Measurements from ENCODE around the gene NDUFB7.

NDUFB7 gene

DNA sequence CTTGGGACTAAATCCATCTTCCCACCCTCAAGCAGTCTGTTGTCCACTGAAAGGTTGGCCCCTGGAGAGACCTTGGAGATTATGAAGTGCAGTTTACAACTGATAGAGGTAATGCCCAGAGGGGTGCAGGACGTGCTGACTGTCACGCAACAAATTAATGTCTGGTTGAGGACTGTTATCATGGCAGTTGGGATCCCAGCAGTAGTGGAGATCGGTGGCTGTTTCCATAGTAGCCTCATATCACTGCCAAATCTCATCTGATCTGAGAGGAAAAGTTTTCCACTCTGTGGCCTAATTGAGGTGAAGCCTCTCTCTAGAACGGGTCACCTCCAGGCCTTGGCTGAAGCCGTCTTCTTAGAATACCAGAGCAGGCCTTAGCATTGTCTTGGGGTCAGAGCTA lies 38.4 kb downstream of the NDUFB7 start:
- no peaks in the 10 kb centered on the region for H3K9me3 Mint-ChIP-seq
- no peak overlapping the region for H3K4me3 Mint-ChIP-seq
- peaks cover 0 to 1% of the 10 kb centered on the region in 2 donors for H3K36me3 Mint-ChIP-seq
- no peaks in the 10 kb centered on the region for H3K27me3 Mint-ChIP-seq
- ATAC-seq (replicated peaks) (no peak), DNase-seq (no peak)
- peaks cover 10 to 33% of the 10 kb centered on the region in 2 donors for H3K4me1 Mint-ChIP-seq
- H3K27ac Mint-ChIP-seq, result no peak overlapping the region

DNA sequence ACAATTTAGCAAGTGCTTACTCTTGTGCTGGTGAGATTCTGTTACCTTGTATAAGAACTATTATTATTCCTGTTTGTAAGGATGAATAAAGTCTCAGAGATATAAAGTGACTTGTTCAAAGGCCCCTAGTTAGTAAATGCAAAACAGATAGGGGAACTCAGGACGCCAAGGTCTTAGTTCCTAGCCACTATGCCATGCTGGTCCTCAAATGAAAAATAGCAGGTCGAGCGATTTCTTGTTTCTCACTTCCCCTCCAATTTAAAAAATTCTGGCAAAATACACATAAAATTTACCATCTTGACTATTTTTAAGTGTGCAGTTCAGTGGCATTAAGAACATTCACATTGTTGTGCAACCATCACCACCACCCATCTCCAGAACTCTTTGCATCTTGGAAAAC lies 41.4 kb downstream of the NDUFB7 start:
- no peaks in the 10 kb centered on the region for H3K9me3 Mint-ChIP-seq
- peak overlapping the region; percentile 9 to 52 for H3K4me3 Mint-ChIP-seq
- peaks cover 6 to 27% of the 10 kb centered on the region in 2 donors for H3K4me1 Mint-ChIP-seq
- no peak overlapping the region for H3K27ac Mint-ChIP-seq
- H3K36me3 Mint-ChIP-seq, result peaks cover 0 to 1% of the 10 kb centered on the region in 2 donors
- H3K27me3 Mint-ChIP-seq, result no peaks in the 10 kb centered on the region
- no peak for ATAC-seq (replicated peaks)
- no peak for DNase-seq

DNA sequence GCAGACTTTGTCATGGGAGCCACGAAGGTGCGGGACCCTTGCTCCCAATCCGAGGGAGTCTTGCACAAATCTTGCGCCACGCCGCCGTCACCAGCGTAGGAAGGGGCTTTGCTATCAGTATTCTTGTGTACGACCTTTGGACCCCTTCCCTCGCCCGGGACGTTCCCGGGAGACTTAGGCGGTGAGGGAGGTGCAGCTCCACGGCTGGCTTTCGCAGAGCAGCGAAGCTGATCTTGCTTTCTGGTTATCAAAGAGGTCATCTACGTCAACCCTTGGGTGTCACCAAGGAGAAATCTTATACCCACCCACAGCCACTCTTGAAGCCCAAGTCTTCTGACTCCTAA lies 41.9 kb downstream of the NDUFB7 start:
- DNase-seq (no peak), ATAC-seq (replicated peaks) (peak in 1 of 2 donors; percentile 11)
- H3K36me3 Mint-ChIP-seq, result peaks cover 0 to 1% of the 10 kb centered on the region in 2 donors
- no peaks in the 10 kb centered on the region for H3K27me3 Mint-ChIP-seq
- no peaks in the 10 kb centered on the region for H3K9me3 Mint-ChIP-seq
- peak overlapping the region; percentile 95 to 100 for H3K4me3 Mint-ChIP-seq
- peak overlapping the region; percentile 99 for H3K27ac Mint-ChIP-seq
- H3K4me1 Mint-ChIP-seq, result peaks cover 6 to 27% of the 10 kb centered on the region in 2 donors

DNA sequence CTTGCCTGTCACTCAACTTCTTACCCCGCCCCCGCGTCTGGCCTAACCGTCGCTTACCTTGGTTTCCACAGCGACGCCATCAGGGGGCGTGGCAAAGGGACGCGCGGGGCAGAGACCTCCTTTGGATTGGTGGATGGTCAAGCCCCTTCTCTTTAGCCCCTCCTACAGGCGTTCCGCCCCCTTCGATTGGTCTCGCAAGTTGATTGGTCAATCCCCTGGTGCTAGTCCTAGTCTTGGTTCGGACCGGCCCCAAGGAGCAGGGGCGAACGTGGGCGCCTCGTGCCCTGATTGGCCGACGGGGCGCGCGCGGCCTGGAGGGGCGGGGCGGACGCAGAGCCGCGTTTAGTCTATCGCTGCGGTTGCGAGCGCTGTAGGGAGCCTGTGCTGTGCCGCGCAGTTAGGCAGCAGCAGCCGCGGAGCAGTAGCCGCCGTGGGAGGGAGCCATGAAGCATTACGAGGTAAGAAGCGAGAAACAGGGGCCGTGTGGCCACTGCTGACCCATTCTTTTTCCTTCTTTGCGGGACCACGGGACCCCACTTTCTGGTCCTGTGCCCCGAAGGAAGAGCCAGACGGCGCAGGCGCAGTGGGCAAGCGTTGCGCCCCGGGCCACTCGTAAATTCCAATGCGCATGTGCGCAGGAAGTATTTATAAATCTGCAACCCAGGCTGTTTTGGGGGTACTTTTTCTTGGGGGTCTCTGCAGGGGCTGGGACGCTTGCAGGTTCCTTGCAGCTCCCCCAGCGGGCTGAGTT lies 42.4 kb downstream of the NDUFB7 start, which contains the start of gene TECR:
TSS of gene TECR (plus strand) at position 341 of the 751 bp plus-strand sequence. CDS start at position 444, 103 bp downstream.
- peak; percentile 95 to 97 for ATAC-seq (replicated peaks)
- Mint-ChIP-seq H3K4me1 (peaks cover 6 to 27% of the 10 kb centered on the region in 2 donors), H3K27ac (peak within 1 kb of the TSS; percentile 99), H3K27me3 (no peaks in the 10 kb centered on the region), H3K36me3 (peaks cover 0 to 1% of the 10 kb centered on the region in 2 donors), H3K9me3 (no peaks in the 10 kb centered on the region), H3K4me3 (peak within 1 kb of the TSS; percentile 95 to 100)
- peak; percentile 100 for DNase-seq

DNA sequence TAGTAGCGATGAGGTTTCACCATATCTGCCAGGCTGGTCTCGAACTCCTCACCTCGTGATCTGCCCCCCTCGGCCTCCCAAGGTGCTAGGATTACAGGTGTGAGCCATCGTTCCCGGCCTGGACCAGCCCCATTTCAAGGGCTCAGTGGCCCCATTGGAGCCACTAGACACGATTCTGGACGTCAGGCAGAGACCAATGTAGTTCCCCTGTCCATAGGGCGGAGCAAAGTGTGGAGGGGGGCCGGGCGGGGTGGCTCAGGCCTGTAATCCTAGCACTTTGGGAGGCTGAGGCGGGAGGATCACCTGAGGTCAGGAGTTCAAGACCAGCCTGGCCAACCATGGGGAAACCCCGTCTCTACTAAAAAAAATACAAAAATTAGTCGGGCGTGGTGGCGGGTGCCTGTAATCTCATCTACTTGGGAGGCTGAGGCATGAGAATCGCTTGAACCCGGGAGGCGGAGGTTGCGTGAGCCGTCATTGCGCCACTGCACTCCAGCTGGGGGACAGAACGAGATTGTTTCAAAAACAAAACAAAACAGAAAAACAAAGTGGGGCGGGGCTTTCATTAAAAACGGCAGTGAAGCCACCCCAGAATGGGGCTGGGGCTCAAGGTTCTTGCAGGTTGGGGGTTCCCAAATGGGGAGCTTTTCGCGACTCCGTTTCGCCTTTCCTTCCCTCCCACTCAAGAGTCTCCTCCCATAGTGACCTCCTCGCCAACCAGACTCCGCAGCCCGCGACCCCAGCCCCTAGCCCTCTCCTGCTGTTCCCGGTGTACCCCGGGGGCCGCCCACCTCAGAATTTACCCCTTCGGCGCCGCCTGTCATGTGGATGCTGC lies 43.2 kb downstream of the NDUFB7 start:
- no peaks in the 10 kb centered on the region for H3K27me3 Mint-ChIP-seq
- H3K4me3 Mint-ChIP-seq, result peak overlapping the region; percentile 95 to 100
- DNase-seq, result no peak
- H3K4me1 Mint-ChIP-seq, result peaks cover 6 to 27% of the 10 kb centered on the region in 2 donors
- peak overlapping the region; percentile 99 for H3K27ac Mint-ChIP-seq
- H3K9me3 Mint-ChIP-seq, result no peaks in the 10 kb centered on the region
- no peak for ATAC-seq (replicated peaks)
- H3K36me3 Mint-ChIP-seq, result peaks cover 0 to 1% of the 10 kb centered on the region in 2 donors

DNA sequence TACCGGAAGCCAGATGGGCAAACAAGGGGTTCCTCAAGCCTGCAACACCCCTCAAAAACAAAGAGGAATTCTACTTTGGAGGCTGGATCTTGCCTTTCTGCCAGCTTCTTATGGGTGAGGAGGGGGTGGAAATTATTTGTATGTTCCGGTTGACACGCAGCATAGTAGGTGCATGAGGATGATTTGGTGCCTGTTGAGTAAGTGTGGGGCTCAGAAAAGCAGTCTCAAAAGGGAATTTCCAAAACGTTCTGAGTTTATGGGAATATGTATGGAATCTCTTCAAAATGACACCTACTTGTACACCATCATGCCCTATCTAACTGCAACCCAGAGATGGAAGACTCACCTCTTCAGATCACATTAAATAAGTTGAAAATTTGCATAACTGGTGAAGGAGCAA lies 45.4 kb downstream of the NDUFB7 start:
- ATAC-seq (replicated peaks) (no peak), DNase-seq (no peak)
- Mint-ChIP-seq H3K4me3 (no peak overlapping the region), H3K36me3 (peaks cover 0 to 1% of the 10 kb centered on the region in 2 donors), H3K9me3 (no peaks in the 10 kb centered on the region), H3K27ac (peak overlapping the region; percentile 17), H3K4me1 (peaks cover 16 to 33% of the 10 kb centered on the region in 2 donors), H3K27me3 (no peaks in the 10 kb centered on the region)

DNA sequence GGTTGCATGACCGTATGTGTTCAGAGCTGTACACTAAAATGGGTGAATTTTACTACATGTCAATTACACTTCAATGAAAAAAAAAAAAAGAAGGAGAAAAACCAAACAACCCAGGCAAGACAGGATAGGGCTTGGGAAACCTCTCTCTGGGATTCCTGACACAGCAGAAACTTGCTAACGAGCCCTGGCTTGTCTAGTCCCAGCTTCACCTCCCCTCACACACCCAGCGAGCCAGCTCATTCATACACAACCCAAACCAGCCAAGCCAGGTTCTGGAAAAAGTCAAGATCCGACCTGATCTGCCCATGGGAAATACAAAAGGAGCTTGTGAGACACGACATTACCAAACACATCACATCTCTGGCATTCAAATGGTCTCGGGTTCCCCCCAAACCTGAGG lies 46.1 kb downstream of the NDUFB7 start:
- Mint-ChIP-seq H3K4me3 (no peak overlapping the region), H3K4me1 (peaks cover 15 to 28% of the 10 kb centered on the region in 2 donors), H3K27me3 (no peaks in the 10 kb centered on the region), H3K9me3 (no peaks in the 10 kb centered on the region), H3K36me3 (peaks cover 0 to 1% of the 10 kb centered on the region in 2 donors), H3K27ac (no peak overlapping the region)
- ATAC-seq (replicated peaks), result no peak
- no peak for DNase-seq

DNA sequence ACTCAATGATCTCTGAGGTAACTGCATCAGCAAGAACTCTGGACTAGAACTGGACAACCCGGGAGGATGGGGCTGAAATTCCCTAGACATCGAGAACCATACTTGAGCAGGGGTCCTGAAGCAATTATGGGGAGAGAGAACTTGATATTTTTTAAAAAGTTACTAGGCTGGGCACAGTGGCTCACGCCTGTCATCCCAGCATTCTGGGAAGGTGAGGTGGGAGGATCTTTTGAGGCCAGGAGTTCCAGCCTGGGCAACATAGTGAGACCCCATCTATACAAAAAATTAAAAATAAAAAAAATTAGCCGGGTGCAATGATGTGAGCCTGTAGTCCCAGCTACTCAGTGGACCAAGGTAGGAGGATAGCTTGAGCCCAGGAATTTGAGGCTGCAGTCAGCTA lies 51.3 kb downstream of the NDUFB7 start:
- no peak for DNase-seq
- H3K4me1 Mint-ChIP-seq, result peaks cover 30 to 52% of the 10 kb centered on the region in 2 donors
- peaks cover 17 to 21% of the 10 kb centered on the region in 2 donors for H3K36me3 Mint-ChIP-seq
- ATAC-seq (replicated peaks), result no peak
- H3K4me3 Mint-ChIP-seq, result no peak overlapping the region
- no peaks in the 10 kb centered on the region for H3K27me3 Mint-ChIP-seq
- H3K9me3 Mint-ChIP-seq, result no peaks in the 10 kb centered on the region
- peak overlapping the region; percentile 31 for H3K27ac Mint-ChIP-seq

DNA sequence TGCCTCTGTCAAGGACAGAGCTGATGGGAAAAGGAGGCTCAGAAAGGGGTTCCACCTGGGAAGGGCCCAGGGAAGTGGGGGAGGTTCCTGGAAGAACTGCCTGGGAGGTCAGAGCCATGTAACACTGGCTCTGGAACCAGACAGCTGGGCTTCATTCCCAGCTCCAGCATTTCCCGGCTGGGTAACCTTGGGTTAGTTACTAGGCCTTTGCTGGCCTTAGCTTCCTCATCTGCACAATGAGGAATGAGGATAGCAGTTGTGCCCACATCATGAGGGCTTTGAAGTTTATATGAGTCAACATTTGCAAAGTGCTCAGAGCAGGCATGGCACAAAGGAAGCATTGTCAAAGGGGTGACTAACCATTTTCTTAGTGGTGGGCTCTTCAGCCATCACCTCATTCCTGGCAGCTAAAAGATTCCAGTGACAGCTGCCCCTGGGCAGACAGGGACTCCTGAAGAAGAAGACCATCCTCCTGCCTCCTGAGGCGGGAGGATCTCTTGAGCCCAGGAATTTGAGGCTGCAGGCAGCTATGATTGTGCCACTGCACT lies 51.9 kb downstream of the NDUFB7 start:
- Mint-ChIP-seq H3K27me3 (no peaks in the 10 kb centered on the region), H3K27ac (peak overlapping the region; percentile 99), H3K4me3 (peak overlapping the region; percentile 94 to 95), H3K9me3 (no peaks in the 10 kb centered on the region), H3K36me3 (peaks cover 21 to 27% of the 10 kb centered on the region in 2 donors), H3K4me1 (peaks cover 36 to 58% of the 10 kb centered on the region in 2 donors)
- DNase-seq (no peak), ATAC-seq (replicated peaks) (no peak)

DNA sequence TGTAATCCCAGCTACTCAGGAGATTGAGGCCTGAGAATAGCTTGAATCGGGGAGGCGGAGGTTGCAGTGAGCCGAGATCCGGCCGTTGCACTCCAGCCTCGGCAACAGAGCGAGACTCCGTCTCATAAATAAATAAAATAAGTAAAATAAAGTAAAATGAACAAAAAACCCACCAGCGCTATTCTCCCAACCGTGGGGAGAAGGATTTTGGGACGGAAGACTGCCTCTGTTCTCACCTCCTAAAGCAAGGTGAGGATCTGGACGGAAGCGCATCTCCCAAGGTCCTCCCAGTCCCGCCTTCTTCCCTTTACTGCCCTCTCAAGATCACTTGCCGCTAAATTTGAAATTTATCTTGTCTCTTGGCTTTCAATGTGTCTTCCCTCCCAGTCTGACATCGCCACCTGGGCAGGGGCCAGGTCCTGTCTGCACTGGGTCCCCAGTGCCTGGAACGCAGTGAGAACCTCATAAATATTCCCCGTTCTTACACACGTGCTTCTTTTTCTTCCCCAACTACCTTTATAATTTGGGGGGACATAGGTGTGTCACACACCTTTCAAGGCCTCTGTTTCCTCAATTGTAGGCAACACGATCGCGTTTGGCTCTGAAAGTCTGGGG lies 52.5 kb downstream of the NDUFB7 start:
- no peaks in the 10 kb centered on the region for H3K9me3 Mint-ChIP-seq
- no peaks in the 10 kb centered on the region for H3K27me3 Mint-ChIP-seq
- peak overlapping the region; percentile 94 to 95 for H3K4me3 Mint-ChIP-seq
- peaks cover 27 to 33% of the 10 kb centered on the region in 2 donors for H3K36me3 Mint-ChIP-seq
- peaks cover 41 to 64% of the 10 kb centered on the region in 2 donors for H3K4me1 Mint-ChIP-seq
- DNase-seq (no peak), ATAC-seq (replicated peaks) (no peak)
- H3K27ac Mint-ChIP-seq, result peak overlapping the region; percentile 99

DNA sequence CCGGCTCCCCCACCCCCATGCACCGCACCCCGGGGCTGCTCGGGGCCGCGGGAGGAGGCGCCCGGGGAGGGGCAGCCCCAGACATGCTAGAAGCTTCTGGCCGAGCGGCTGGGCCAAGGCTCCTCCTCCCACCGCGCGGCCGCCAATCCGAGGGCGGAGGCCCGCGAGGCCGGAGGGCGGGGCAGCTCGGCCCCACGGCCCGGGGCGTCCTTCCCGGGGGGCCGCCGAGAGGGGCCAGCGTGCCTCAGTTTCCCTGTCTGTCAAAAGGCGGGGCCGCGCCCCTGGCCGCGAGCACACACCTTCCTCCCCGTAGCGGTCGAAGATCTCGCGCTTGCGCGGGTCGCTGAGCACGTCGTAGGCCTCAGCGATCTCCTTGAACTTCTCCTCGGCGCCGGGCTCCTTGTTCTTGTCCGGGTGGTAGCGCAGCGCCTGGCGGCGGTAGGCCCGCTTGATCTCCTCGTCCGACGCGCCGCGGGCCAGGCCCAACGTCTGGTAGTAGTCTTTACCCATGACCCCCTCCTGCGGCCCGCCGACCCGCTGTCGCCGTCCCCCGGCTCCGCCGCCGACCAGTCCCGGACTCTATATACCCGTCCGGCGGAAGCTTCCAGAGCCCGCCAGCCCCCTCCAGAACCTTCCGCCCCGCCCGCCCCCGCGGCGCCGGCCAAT lies 53.9 kb downstream of the NDUFB7 start, which contains the start of gene DNAJB1:
TSS of gene DNAJB1 (minus strand) at position 558 of the 666 bp plus-strand sequence. CDS start at position 510, 48 bp downstream.
- H3K27me3 Mint-ChIP-seq, result no peaks in the 10 kb centered on the region
- peak; percentile 77 for DNase-seq
- H3K4me1 Mint-ChIP-seq, result peaks cover 41 to 75% of the 10 kb centered on the region in 2 donors
- peak within 1 kb of the TSS; percentile 94 to 95 for H3K4me3 Mint-ChIP-seq
- no peaks in the 10 kb centered on the region for H3K9me3 Mint-ChIP-seq
- ATAC-seq (replicated peaks), result peak; percentile 71 to 77
- peaks cover 30 to 41% of the 10 kb centered on the region in 2 donors for H3K36me3 Mint-ChIP-seq
- peak within 1 kb of the TSS; percentile 99 for H3K27ac Mint-ChIP-seq

DNA sequence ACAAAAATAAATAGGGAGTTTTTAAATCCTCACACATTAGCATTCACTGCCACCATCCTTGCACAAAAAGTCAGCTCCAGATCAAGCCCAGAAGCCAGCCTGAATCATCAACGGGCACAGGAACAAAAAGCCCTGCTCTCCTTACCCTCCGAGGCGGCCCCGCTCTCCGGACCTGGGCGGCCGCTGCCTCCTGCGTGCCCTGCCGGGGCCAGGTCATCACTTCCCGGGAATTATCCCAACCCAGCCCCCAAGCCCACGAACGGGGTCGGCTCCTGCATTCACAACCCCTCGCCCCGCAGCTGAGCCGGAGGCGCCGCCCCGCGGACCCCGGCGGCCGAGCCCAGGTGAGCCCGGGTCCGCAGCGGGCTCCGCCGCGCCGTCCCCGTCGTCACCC lies 54.4 kb downstream of the NDUFB7 start:
- no peaks in the 10 kb centered on the region for H3K9me3 Mint-ChIP-seq
- no peaks in the 10 kb centered on the region for H3K27me3 Mint-ChIP-seq
- peaks cover 30 to 45% of the 10 kb centered on the region in 2 donors for H3K36me3 Mint-ChIP-seq
- ATAC-seq (replicated peaks) (no peak), DNase-seq (no peak)
- H3K4me1 Mint-ChIP-seq, result peaks cover 36 to 69% of the 10 kb centered on the region in 2 donors
- H3K27ac Mint-ChIP-seq, result peak overlapping the region; percentile 88
- peak overlapping the region; percentile 94 to 95 for H3K4me3 Mint-ChIP-seq

DNA sequence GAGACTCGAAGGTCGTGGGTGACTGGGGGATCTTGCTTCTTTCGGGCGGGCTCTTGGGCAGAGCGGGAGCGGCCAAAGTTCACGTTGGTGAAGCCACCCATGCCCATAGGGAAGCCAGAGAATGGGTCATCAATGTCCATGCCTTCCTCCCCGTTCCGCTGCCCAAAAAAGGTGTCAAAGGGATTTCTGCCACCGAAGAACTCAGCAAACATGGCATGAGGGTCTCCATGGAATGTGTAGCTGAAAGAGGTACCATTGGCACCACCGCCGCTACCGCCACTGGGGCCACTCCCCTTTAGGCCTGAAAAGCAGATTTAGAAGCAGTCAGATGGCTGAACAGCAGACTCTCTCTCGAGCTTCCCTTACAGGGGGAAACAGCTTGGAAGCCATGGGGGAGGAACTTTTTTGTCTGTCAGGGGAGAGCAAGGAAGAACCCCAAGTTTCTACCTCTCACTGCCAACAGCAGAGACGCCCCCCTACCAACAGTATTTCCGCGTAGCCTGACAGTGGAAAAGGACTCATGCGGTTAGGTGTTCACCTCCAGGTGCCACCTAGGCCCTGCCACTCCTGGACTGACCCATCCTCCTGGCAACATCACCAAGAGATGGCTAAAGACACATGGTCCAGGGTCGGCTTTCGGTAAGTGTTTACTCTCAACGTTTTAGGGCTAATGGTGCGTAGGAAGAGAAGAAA lies 55.0 kb downstream of the NDUFB7 start:
- Mint-ChIP-seq H3K9me3 (no peaks in the 10 kb centered on the region), H3K4me1 (peaks cover 32 to 64% of the 10 kb centered on the region in 2 donors), H3K4me3 (peak overlapping the region; percentile 94 to 95), H3K27me3 (no peaks in the 10 kb centered on the region), H3K36me3 (peaks cover 30 to 45% of the 10 kb centered on the region in 2 donors), H3K27ac (peak overlapping the region; percentile 88)
- DNase-seq (no peak), ATAC-seq (replicated peaks) (no peak)
